SK-N-SH treated with all-trans-retinoic acid at 6 μM for 48 hours (cell line): Measurements from ENCODE around the gene CALY.

Experiments used
- ATAC-seq: fragments of 200-7000 bp; cut with Tn5 transposase; 3 replicates; pipeline ENCODE4 v1.9.1; 2020; ENCODE audit warnings: mild to moderate bottlenecking, moderate library complexity
- ARNTL ChIP-seq: fragments of 450-650 bp; formaldehyde crosslinking; IDR thresholded peaks from 2 replicates; pipeline ENCODE4 v1.5.0; 2020; ENCODE audit warnings: low read depth, mild to moderate bottlenecking, moderate library complexity, borderline replicate concordance
- BACH2 ChIP-seq: fragments of 250-450 bp; sonication (Bioruptor Pico); IDR thresholded peaks from 2 replicates; pipeline ENCODE4 v1.9.0; 2021; ENCODE audit warnings: mild to moderate bottlenecking, borderline replicate concordance
- CSDC2 ChIP-seq: fragments of 250-450 bp; sonication (Bioruptor Pico); IDR thresholded peaks from 2 replicates; pipeline ENCODE4 v1.5.0; 2020; ENCODE audit warnings: mild to moderate bottlenecking, moderate library complexity
- ESRRG ChIP-seq: fragments of 250-450 bp; sonication (Bioruptor Pico); IDR thresholded peaks from 2 replicates; pipeline ENCODE4 v1.6.1; 2021; ENCODE audit warnings: mild to moderate bottlenecking
- GLIS3 ChIP-seq: fragments of 250-450 bp; sonication (Bioruptor Pico); IDR thresholded peaks from 2 replicates; pipeline ENCODE4 v1.5.0; 2020; ENCODE audit warnings: mild to moderate bottlenecking, moderate library complexity
- ISL1 ChIP-seq: fragments of 250-450 bp; sonication (Bioruptor Pico); IDR thresholded peaks from 2 replicates; pipeline ENCODE4 v2.1.2; 2022; ENCODE audit warnings: mild to moderate bottlenecking, moderate library complexity
- OSR1 ChIP-seq: fragments of 250-450 bp; sonication (Bioruptor Pico); IDR thresholded peaks from 2 replicates; pipeline ENCODE4 v1.8.0; 2022; ENCODE audit warnings: moderate library complexity, mild to moderate bottlenecking, inconsistent platforms
- PPARA ChIP-seq: fragments of 250-450 bp; sonication (Bioruptor Pico); IDR thresholded peaks from 2 replicates; pipeline ENCODE4 v1.5.0; 2020; ENCODE audit warnings: mild to moderate bottlenecking, borderline replicate concordance
- RARB ChIP-seq: fragments of 250-450 bp; sonication (Bioruptor Pico); IDR thresholded peaks from 2 replicates; pipeline ENCODE4 v1.8.0; 2021; ENCODE audit warnings: mild to moderate bottlenecking, moderate library complexity
- TCF4 ChIP-seq: fragments of 250-450 bp; sonication (Bioruptor Pico); IDR thresholded peaks from 2 replicates; pipeline ENCODE4 v1.8.0; 2021; ENCODE audit warnings: mild to moderate bottlenecking, moderate library complexity, borderline replicate concordance
- TOX ChIP-seq: fragments of 250-450 bp; sonication (Bioruptor Pico); IDR thresholded peaks from 2 replicates; pipeline ENCODE4 v1.8.0; 2021; ENCODE audit warnings: mild to moderate bottlenecking, moderate library complexity, borderline replicate concordance
- ZFP3 ChIP-seq: fragments of 250-450 bp; sonication (Bioruptor Pico); IDR thresholded peaks from 2 replicates; pipeline ENCODE4 v1.5.0; 2020; ENCODE audit warnings: mild to moderate bottlenecking, moderate library complexity
- ZFP30 ChIP-seq: fragments of 450-650 bp; formaldehyde crosslinking; IDR thresholded peaks from 2 replicates; pipeline ENCODE4 v1.5.0; 2022; ENCODE audit warnings: mild to moderate bottlenecking, moderate library complexity
- ZNF565 ChIP-seq: fragments of 450-650 bp; formaldehyde crosslinking; conservative IDR thresholded peaks from 2 replicates; pipeline ENCODE4 v1.5.0; 2020; ENCODE audit warnings: low read depth, mild to moderate bottlenecking, moderate library complexity
- ZNF70 ChIP-seq: fragments of 450-650 bp; formaldehyde crosslinking; IDR thresholded peaks from 2 replicates; pipeline ENCODE4 v1.5.0; 2020; ENCODE audit warnings: mild to moderate bottlenecking, moderate library complexity
- ZNF8 ChIP-seq: fragments of 450-650 bp; formaldehyde crosslinking; IDR thresholded peaks from 2 replicates; pipeline ENCODE4 v1.5.0; 2020; ENCODE audit warnings: mild to moderate bottlenecking, moderate library complexity
- TF ChIP-seq, protein P1 (sequence below): fragments of 250-450 bp; sonication (Bioruptor Pico); IDR thresholded peaks from 2 replicates; pipeline ENCODE4 v1.5.0; 2020; ENCODE audit warnings: mild to moderate bottlenecking, moderate library complexity
- TF ChIP-seq, protein P2 (sequence below): fragments of 250-450 bp; sonication (Bioruptor Pico); IDR thresholded peaks from 2 replicates; pipeline ENCODE4 v1.5.1; 2021; ENCODE audit warnings: mild to moderate bottlenecking, moderate library complexity
- TF ChIP-seq, protein P3 (sequence below): fragments of 250-450 bp; sonication (Bioruptor Pico); IDR thresholded peaks from 2 replicates; pipeline ENCODE4 v1.5.1; 2020; ENCODE audit warnings: low read depth, mild to moderate bottlenecking, moderate library complexity
- TF ChIP-seq, protein P4 (sequence below): fragments of 250-450 bp; sonication (Bioruptor Pico); IDR thresholded peaks from 2 replicates; pipeline ENCODE4 v1.8.0; 2021; ENCODE audit warnings: low read depth, mild to moderate bottlenecking, moderate library complexity, borderline replicate concordance

CALY gene

DNA sequence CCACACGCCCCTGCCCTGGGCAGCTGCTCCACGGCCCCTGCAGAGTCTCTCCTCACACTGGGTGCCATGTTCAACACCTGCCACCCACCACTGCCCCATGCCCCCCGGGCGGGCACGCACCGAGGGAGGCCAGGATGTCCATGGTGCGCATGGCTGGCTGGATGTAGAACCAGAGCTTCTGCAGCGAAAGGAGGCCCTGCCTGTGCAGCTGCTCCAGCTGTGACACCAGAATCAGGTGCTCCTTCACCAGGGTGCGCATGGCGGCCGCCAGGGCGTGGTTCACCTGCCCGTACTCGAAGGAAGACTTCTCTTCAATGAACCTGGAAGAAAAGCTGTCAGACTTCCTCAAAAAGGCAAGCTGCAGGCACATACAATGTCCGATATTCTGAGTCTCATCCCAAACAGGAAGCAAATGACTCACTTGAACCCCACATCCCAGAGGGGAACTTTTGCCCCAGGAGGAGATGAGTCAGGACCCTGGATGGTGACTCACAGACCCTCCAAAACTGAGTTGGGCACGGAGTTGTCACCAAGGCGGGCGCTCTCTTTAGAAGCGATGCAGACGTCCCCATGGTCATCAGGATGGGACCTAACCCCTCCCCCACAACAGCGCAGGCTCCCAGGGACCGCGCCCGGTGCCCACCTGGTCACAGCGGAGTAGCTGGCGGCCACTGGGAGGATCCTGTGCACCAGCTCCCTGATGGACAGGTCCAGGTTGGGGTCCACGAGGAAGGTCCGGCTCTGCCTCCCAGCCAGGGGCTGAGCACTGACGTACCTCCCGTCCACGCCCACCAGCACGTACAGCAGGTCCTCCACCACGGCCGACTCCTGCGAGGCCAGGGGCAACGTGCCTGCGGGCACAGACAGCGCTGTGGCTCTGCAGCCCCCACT, 43.5 kb downstream of the CALY start:
- TF ChIP-seq TCF4 (CRISPR knock-in tag) (no peak), OSR1 (no peak), ZFP3 (no peak), ZNF70 (CRISPR knock-in tag) (no peak), PPARA (CRISPR knock-in tag) (no peak), ARNTL (CRISPR knock-in tag) (no peak), ZNF565 (no peak), GLIS3 (CRISPR knock-in tag) (no peak), BACH2 (CRISPR knock-in tag) (no peak), TOX (CRISPR knock-in tag) (no peak), RARB (no peak), CSDC2 (CRISPR knock-in tag) (no peak), ZNF8 (CRISPR knock-in tag) (no peak), ZFP30 (CRISPR knock-in tag) (no peak), ISL1 (CRISPR knock-in tag) (no peak)
- TF ChIP-seq, protein P1, sequence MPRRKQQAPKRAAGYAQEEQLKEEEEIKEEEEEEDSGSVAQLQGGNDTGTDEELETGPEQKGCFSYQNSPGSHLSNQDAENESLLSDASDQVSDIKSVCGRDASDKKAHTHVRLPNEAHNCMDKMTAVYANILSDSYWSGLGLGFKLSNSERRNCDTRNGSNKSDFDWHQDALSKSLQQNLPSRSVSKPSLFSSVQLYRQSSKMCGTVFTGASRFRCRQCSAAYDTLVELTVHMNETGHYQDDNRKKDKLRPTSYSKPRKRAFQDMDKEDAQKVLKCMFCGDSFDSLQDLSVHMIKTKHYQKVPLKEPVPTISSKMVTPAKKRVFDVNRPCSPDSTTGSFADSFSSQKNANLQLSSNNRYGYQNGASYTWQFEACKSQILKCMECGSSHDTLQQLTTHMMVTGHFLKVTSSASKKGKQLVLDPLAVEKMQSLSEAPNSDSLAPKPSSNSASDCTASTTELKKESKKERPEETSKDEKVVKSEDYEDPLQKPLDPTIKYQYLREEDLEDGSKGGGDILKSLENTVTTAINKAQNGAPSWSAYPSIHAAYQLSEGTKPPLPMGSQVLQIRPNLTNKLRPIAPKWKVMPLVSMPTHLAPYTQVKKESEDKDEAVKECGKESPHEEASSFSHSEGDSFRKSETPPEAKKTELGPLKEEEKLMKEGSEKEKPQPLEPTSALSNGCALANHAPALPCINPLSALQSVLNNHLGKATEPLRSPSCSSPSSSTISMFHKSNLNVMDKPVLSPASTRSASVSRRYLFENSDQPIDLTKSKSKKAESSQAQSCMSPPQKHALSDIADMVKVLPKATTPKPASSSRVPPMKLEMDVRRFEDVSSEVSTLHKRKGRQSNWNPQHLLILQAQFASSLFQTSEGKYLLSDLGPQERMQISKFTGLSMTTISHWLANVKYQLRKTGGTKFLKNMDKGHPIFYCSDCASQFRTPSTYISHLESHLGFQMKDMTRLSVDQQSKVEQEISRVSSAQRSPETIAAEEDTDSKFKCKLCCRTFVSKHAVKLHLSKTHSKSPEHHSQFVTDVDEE = no peak
- TF ChIP-seq, protein P2, sequence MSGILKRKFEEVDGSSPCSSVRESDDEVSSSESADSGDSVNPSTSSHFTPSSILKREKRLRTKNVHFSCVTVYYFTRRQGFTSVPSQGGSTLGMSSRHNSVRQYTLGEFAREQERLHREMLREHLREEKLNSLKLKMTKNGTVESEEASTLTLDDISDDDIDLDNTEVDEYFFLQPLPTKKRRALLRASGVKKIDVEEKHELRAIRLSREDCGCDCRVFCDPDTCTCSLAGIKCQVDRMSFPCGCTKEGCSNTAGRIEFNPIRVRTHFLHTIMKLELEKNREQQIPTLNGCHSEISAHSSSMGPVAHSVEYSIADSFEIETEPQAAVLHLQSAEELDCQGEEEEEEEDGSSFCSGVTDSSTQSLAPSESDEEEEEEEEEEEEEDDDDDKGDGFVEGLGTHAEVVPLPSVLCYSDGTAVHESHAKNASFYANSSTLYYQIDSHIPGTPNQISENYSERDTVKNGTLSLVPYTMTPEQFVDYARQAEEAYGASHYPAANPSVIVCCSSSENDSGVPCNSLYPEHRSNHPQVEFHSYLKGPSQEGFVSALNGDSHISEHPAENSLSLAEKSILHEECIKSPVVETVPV = no peak
- TF ChIP-seq, protein P3, sequence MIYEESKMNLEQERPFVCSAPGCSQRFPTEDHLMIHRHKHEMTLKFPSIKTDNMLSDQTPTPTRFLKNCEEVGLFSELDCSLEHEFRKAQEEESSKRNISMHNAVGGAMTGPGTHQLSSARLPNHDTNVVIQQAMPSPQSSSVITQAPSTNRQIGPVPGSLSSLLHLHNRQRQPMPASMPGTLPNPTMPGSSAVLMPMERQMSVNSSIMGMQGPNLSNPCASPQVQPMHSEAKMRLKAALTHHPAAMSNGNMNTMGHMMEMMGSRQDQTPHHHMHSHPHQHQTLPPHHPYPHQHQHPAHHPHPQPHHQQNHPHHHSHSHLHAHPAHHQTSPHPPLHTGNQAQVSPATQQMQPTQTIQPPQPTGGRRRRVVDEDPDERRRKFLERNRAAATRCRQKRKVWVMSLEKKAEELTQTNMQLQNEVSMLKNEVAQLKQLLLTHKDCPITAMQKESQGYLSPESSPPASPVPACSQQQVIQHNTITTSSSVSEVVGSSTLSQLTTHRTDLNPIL = no peak
- TF ChIP-seq, protein P4, sequence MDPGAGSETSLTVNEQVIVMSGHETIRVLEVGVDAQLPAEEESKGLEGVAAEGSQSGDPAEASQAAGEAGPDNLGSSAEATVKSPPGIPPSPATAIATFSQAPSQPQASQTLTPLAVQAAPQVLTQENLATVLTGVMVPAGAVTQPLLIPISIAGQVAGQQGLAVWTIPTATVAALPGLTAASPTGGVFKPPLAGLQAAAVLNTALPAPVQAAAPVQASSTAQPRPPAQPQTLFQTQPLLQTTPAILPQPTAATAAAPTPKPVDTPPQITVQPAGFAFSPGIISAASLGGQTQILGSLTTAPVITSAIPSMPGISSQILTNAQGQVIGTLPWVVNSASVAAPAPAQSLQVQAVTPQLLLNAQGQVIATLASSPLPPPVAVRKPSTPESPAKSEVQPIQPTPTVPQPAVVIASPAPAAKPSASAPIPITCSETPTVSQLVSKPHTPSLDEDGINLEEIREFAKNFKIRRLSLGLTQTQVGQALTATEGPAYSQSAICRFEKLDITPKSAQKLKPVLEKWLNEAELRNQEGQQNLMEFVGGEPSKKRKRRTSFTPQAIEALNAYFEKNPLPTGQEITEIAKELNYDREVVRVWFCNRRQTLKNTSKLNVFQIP = no peak
- ATAC-seq = peak; percentile 65

DNA sequence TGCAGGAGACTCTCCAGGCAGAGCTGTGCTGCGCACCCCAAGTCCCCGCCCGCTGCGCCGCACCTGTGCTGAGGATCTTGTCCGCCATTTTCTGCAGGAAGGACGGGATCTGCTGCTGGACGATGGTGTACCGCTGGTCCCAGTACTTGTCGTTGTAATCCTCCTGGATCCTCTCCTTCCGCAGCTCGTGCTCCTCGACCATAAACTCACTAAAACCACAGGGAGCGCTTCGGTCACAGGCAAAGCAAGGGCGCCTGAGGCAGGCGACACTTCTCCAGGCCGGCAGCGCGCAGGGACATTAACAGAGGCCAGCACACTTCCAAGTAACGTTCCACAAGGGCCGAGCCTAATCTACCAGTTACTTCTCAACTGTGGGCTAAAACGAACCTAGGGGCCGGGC, 46.9 kb downstream of the CALY start:
- no peak for TF ChIP-seq ZNF8 (CRISPR knock-in tag)
- TF ChIP-seq BACH2 (CRISPR knock-in tag) = no peak
- TF ChIP-seq ESRRG (CRISPR knock-in tag) = no peak
- TF ChIP-seq ZFP3 = no peak
- no peak for TF ChIP-seq ZNF70 (CRISPR knock-in tag)
- TF ChIP-seq, protein P1 = no peak
- TF ChIP-seq, protein P4 = no peak
- TF ChIP-seq, all 23 proteins: peak for 0
- ATAC-seq = no peak
